PC-9 (cell line): ENCODE results near the gene AGAP1.

Source experiments
- CTCF ChIP-seq: fragments of 200-600 bp; sonication (generic); conservative IDR thresholded peaks from 2 replicates; pipeline ENCODE4 v1.6.1; 2017; ENCODE audit warnings: mixed run types, antibody characterized with exemption, mild to moderate bottlenecking, moderate library complexity
- EZH2 ChIP-seq: fragments of 200-600 bp; sonication (generic); IDR thresholded peaks from 2 replicates; pipeline ENCODE4 v1.8.0; 2017; ENCODE audit warnings: antibody characterized with exemption, low read depth

GRCh38 chr2:235595422-235596010 lies 101.7 kb downstream of the AGAP1 start:
- TF ChIP-seq CTCF (peak; percentile 98), EZH2 (no peak)
